Muscle of arm (tissue), 12 donors: ENCODE results near the gene PACS1. TPM values are rescaled to one million over a fixed set of nuclear protein-coding genes. Genes with fewer than 3 reads are reported as not detected.
"Not testable (repeated sequence)": the region's sequence is repeated elsewhere in the genome, so short reads cannot be mapped to it uniquely, and the experiment has no call there.

Source experiments
- DNase-seq: peaks from one replicate; pipeline ENCODE4 v3.0.0-alpha.2; 2013
- polyA plus RNA-seq, 12 donors: library from polyadenylated mRNA; unstranded; fragments of 120-200 nt; gene quantifications; one replicate each; pipeline ENCODE4 v1.2.1, GENCODE V29; 2013; ENCODE audit not compliant: insufficient read length in 12 of 12

Gene PACS1
- polyA plus RNA-seq, 12 donors: 29.9 to 128 (median 33.8) TPM

GRCh38 chr11:66106786-66107599 is 36.9 kb downstream of the PACS1 start:
- DNase-seq: no peak

GRCh38 chr11:66107600-66108510 is 37.8 kb downstream of the PACS1 start:
- no peak for DNase-seq

- no peak for DNase-seq
Measured at GRCh38 chr11:66109294-66109693, 39.2 kb downstream of the PACS1 start.

- no peak for DNase-seq
Measured at GRCh38 chr11:66111158-66111557, 41.1 kb downstream of the PACS1 start.

- no peak for DNase-seq
Measured at GRCh38 chr11:66112041-66112491, 42.0 kb downstream of the PACS1 start.

GRCh38 chr11:66112601-66113499 is 42.8 kb downstream of the PACS1 start:
- DNase-seq: no peak

GRCh38 chr11:66114957-66115356 is 44.9 kb downstream of the PACS1 start:
- DNase-seq: not testable (repeated sequence)

GRCh38 chr11:66115638-66116301 is 45.7 kb downstream of the PACS1 start:
- no peak for DNase-seq

- DNase-seq: no peak
Measured at GRCh38 chr11:66116576-66117361, 46.7 kb downstream of the PACS1 start.

GRCh38 chr11:66118847-66119246 is 48.8 kb downstream of the PACS1 start:
- no peak for DNase-seq

GRCh38 chr11:66119348-66120133 is 49.5 kb downstream of the PACS1 start:
- no peak for DNase-seq

GRCh38 chr11:66121466-66121865 is 51.4 kb downstream of the PACS1 start:
- DNase-seq: no peak

GRCh38 chr11:66123902-66124301 is 53.8 kb downstream of the PACS1 start:
- DNase-seq: no peak

- DNase-seq: no peak
Measured at GRCh38 chr11:66124564-66124963, 54.5 kb downstream of the PACS1 start.

- no peak for DNase-seq
Measured at GRCh38 chr11:66126064-66126463, 56.0 kb downstream of the PACS1 start.

GRCh38 chr11:66126808-66127555 is 56.9 kb downstream of the PACS1 start:
- peak; percentile 69 for DNase-seq

- no peak for DNase-seq
Measured at GRCh38 chr11:66130978-66131377, 60.9 kb downstream of the PACS1 start.

GRCh38 chr11:66131937-66132632 is 62.0 kb downstream of the PACS1 start:
- DNase-seq: no peak
